Smooth muscle cell of the brain vasculature (primary cell): ENCODE results near the gene WNT1.

ENCODE experiments used
- DNase-seq: peaks from one replicate; pipeline ENCODE4 v3.0.0-alpha.2; 2012; ENCODE audit warnings: low read depth, low spot score

The WNT1 gene

DNA sequence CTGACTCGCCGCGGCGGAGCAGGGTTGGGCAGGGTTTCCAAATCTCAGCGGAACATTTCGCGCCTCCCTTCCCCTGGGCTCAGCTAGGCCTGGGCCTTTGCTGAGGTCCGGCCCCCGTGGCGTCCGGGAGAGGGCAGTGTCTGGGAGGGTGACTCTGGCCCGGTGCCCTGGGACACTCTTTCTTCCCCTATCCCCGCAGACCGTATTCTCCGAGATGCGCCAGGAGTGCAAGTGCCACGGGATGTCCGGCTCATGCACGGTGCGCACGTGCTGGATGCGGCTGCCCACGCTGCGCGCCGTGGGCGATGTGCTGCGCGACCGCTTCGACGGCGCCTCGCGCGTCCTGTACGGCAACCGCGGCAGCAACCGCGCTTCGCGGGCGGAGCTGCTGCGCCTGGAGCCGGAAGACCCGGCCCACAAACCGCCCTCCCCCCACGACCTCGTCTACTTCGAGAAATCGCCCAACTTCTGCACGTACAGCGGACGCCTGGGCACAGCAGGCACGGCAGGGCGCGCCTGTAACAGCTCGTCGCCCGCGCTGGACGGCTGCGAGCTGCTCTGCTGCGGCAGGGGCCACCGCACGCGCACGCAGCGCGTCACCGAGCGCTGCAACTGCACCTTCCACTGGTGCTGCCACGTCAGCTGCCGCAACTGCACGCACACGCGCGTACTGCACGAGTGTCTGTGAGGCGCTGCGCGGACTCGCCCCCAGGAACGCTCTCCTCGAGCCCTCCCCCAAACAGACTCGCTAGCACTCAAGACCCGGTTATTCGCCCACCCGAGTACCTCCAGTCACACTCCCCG, 3.0 kb downstream of the WNT1 start:
- no peak for DNase-seq

DNA sequence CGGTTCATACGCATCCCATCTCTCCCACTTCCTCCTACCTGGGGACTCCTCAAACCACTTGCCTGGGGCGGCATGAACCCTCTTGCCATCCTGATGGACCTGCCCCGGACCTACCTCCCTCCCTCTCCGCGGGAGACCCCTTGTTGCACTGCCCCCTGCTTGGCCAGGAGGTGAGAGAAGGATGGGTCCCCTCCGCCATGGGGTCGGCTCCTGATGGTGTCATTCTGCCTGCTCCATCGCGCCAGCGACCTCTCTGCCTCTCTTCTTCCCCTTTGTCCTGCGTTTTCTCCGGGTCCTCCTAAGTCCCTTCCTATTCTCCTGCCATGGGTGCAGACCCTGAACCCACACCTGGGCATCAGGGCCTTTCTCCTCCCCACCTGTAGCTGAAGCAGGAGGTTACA, 3.6 kb downstream of the WNT1 start:
- no peak for DNase-seq

DNA sequence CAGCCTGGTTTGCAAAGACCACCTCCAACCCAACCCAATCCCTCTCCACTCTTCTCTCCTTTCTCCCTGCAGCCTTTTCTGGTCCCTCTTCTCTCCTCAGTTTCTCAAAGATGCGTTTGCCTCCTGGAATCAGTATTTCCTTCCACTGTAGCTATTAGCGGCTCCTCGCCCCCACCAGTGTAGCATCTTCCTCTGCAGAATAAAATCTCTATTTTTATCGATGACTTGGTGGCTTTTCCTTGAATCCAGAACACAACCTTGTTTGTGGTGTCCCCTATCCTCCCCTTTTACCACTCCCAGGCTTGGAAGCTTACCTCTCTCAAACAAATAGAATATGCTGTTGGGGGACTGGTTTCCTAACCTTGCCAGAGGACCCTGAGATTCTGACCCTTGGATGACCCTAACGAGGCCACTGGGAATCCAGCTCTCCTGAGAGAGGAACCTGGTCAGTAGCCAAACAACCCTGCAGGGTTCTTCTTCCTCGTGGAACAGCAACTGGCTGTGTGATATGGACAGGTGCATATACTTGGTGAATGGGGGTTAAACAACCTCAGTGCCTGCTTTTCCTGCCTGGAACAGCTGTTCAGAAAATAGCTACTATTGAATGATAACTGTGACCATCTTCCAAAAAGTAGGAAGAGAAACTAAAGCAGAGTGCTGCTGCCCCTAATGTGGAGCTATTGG, 4.4 kb downstream of the WNT1 start:
- DNase-seq = no peak

DNA sequence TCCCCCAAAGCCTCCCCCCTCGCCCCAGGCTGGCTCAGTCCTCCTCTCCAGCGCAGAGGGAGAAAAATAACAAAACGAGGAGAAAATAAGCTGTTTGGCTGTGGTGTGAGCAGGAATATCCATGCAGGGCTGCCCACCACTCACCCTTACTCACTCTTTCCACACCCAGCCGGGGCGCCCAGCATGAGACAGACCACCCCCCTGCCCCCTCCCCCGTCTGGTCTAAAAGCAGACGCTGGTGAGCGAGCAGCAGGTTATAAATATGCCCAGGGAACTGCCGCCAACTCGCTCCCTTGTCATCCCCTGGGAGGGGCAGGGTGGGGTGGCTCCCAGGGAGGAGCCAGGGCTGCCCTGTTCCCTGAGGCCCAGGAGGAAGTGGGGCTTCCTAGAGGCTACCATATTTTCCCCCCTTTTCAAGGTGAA, 7.4 kb downstream of the WNT1 start:
- no peak for DNase-seq

DNA sequence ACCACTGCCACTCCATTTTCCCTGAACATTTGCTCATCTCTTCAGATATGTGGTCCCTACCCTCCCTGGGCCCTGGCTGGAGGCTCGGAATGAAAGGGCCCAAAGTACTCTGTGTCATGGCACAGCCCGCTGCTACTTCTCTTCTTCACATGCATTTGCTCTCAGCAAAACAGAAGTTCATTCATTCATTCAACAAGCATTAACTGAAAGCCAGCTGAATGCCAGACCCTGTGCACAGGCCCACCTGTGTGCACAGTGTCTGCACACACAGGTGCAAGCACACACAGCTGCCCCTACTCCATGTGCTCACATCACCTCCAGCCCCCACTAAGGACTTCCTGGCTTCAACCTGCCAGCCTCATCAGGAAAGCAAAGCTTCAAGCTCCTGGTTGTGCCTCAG, 7.8 kb downstream of the WNT1 start:
- DNase-seq = no peak

DNA sequence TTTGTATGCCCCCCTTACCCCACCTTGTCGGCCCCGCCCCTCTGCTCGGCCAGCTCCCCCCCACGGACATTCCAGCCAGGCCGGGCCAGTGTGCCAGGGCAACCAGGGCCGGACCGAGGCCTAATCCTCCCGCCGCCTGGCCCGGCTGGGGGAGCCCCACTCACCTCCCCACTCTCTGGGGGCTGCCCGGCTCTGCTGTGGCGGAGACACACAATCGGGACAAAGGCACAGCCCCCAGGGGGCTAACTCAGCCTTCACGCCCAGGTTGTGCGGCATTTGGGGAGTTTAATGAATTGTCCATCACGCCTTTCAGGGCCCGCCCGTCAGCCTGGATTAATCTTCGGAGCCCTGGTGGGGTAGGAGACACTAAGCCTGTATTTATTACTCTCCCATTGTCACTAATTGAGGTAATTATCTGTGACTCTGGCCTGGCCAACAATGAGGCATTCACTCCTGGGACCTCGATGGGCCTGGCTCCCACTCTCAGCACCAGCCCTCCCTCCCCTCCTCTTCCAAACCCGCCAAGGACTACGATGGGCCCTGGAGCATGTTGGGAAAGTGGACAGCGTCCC, 8.7 kb downstream of the WNT1 start:
- no peak for DNase-seq

DNA sequence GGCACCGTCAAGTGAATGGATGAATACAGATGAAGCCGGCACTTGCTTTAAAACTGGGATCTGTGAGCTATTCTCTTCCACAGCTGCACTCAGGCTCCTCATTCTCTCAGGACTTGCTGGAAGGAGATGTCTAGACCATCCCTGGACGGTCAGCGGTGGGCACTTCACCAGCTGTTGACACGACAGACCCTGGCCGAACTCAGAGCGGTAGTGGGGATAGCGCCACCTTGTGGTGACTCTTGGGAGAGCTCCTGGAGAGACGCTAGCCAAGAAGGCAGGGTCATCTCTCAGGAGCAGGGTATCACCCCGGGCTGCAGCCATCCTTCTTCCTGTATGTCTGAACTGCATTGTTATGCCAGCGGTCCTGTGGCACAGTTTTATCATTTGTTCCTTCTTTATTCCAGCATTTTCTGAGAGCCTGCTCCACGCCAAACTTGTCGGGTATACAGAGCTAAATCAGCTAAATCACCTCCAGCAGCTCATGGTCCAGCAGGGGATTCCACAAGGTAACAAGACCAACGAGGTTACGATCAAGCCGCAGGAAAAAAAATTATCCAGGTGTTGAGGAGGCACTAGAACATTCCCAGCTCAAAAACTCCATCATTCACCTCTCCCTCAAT, 10.0 kb downstream of the WNT1 start:
- DNase-seq = no peak

DNA sequence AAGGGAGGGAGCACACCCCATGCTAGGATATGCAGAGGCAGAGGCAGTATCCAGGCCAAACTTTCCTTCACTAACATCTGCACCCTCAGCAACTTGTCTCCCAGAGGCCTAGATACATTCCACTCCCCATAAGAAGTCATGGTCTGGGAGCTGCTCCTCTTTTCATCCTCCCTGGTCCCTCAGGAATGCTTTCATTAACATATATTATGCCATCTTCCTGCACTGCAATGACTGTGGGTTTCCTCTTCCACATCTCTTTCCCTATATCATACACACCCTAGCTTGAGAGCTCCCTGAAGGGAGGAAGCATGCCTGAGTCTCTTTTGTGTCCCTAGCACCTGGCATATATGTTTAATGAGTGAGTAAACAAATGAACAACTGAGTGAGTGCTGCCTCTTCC, 12.4 kb downstream of the WNT1 start:
- no peak for DNase-seq

DNA sequence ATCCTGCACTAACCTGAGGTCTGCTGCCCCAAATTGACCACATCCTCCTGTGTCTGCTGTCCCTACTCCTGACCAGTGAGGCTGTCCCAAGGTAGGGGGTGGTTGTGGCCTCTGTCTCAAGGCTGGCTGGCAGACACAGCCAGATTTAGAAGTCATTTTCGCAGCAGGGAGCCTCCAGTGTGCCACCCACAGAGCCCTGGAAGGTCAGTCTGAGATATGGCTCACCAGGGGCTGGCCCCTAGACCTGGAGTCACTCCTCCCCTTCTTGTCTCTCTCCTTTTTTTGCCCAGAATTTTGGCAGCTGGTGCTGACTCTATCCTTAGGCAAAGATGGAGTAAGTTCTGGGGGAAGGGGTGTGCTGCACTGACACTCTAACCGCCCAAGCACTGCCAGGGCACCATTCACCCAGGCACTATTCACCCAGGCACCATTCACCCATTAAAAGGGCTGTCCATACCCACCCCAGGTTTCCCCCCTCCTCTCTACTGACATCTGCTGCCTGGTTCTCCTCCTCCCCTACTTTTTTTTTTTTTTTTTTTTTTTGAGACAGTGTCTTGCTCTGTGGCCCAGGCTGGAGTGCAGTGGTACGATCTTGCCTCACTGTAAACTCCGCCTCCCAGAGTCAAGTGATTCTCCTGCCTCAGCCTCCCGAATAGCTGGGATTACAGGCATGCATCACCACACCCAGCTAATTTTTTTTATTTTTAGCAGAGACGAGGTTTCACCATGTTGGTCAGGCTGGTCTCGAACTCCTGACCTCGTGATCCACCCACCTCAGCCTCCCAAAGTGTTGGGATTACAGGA, 13.3 kb downstream of the WNT1 start:
- no peak for DNase-seq

DNA sequence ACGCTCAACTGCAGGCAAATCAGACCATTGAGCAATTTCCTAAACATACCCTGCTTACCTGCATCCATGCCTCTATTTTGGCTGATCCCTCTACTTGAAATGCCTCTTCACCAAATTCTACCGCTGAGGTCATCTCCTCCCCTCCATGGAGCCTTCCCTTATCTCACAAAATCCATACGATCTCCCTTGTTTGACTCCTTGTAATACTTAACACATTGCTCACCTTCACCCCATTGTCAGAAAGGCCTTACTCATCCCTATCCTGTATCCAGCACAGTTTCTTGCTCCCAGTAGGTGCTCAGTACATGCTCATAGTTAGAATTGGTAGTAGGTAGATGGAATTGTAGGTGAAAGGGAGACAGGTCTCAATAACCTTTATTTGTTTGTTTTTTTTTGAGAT, 15.7 kb downstream of the WNT1 start:
- no peak for DNase-seq

DNA sequence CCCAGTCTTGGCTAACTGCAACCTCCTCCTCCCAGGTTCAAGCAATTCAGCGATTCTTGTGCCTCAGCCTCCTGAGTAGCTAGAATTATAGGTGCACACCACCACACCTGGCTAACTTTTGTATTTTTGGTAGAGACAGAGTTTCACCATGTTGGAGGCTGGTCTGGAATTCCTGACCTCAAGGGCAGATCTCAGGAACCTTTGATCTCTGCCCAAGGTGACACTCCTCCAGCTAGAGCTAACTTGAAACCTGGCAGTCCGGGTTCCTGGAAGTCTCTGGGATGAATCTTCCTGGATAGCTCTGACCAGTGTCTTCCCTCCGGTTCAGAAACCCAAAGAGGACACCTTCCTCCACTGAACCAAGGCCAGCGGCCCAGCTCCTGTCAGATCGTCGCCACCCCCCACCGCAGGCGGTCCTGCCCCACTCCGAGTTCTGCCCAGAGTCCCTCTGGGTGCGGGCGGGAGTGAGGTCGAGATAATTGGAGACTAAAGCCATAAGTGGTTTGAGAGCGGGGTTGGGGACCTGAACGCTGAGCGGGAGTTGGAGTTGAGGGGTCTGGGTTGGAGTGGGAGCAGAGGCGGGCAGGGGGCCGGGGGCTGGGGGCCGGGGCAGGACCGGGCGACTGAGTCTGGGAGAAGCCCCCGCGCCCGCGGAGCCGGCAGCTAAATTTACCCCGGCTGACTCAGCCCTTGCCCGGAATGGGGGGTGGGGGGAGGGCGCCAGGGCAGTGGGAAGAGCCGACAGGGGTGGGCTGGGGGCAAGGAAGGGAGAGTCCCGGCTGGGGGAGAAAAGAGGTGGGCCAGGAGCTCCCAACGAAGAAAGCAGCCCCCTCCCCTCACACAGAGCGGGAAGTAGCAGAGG, 16.3 kb downstream of the WNT1 start:
- DNase-seq = no peak

DNA sequence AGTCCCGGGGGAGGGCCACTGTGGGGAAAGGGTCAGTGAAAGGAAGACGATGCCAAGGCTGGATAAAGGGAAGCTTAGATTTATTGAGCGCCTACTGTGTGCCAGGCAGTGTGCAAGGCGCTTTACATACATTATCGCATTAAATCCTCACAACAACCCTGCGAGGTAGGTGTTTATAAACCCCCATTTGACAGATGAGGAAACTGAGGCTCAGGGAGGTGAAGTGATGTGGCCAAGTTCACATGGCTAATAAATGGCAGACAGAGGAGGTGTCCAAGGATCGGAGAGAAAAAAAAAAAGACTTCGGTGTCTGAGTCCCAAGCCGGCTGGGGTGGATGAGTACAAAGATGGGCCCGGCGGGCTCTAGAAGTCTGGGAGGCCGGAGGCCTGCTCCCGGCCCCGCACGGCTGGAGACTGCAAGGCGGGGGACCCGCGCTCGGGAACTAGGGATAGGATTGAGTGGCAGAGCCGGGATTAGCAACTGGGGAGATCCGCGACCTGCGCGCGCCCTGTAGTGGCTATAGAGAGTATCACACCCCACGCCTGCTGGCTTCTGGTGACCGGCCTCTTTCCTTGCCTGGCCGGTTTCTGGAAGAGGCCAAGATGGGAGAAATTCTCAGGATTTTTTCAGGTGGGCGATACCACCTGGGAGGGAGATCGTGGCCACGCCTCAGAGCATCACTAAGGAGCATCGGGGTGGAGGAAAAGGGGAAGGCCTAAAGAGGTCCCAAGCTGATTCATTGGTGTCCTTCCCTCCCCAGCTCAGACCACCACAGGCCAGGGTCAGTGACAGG, 17.2 kb downstream of the WNT1 start:
- DNase-seq = no peak

DNA sequence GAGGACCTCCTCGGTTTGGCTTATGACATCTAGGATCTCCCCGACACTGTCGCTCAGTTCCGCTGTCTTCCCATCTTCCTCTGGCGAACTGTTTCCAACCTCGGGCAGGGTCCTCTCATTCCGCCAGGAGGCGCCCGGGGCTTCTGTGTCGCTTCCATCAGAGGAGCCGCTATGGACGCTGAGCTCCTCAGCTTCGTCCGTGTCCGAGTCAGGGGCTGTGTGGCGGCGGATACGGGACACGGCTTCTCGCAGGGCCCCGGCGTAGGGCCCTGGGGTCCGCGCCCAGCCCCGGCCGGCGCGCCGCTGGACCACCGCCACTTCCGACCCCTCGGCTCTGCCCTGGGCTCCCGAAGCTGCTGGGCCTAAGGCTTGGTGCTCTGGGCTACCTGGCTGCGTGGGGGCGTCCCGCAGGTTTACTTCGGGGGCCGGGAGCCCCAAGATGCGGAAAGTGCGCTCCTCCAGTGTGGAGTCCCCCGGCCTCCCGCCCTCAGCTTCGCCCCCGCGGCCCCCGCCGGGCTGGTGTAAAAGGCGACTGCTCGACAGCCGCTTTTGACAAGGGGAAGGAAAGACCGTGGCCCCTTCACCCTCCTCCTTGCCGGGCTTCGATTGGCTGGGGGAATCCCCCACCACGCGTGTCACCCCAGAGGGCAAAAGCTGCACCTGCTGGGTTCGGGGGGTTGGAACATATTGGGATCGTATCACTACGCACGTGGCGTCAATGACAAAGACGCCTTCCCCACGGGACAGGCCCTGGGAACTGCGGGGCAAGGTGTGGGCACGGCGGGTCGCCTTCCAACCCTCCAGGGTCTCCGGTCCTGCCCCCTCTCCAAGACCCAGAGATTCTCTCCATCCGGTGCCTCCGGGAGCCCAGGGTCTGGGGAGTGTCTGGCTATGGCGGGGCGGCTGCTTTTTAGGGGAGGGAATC, 18.9 kb downstream of the WNT1 start:
- DNase-seq = no peak

DNA sequence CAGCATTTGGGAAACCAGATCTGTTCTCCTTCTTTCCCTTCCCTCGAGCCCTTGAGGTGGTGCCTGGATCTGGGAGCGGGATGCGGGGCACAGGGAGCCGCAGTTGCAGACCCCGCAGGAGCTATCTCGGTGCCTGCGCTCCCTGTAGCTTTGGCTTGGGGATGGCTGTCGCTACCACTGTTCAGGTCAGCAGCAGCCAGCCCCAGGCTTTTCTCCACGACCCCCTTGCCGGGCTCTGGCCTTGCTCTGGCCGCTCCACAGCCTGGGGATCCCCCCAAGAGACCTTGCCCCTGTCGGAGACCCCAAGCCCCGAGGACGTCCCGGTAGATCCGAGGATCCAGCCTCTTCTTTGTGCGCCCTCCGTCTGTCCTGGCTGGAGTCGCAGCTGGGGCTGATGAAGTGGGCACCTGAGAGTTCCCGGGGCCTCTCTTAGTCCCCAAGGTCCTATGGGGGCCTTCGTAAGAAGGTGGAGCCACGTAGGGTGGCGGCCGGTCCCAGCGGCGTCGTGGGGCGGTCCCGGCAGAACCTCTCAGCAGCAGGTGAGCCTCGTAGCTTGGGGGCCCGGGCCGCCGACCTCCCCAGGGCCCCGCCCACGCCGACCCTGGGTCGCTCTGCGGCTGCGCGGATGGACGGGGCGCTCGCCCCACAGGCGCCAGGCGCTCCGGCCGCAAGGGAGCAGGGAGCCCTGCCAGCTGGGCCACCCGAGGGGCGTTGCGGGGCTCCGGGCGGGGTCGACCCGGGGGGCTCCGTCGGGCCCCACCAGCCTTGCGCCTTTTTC, 19.8 kb downstream of the WNT1 start:
- DNase-seq = no peak

DNA sequence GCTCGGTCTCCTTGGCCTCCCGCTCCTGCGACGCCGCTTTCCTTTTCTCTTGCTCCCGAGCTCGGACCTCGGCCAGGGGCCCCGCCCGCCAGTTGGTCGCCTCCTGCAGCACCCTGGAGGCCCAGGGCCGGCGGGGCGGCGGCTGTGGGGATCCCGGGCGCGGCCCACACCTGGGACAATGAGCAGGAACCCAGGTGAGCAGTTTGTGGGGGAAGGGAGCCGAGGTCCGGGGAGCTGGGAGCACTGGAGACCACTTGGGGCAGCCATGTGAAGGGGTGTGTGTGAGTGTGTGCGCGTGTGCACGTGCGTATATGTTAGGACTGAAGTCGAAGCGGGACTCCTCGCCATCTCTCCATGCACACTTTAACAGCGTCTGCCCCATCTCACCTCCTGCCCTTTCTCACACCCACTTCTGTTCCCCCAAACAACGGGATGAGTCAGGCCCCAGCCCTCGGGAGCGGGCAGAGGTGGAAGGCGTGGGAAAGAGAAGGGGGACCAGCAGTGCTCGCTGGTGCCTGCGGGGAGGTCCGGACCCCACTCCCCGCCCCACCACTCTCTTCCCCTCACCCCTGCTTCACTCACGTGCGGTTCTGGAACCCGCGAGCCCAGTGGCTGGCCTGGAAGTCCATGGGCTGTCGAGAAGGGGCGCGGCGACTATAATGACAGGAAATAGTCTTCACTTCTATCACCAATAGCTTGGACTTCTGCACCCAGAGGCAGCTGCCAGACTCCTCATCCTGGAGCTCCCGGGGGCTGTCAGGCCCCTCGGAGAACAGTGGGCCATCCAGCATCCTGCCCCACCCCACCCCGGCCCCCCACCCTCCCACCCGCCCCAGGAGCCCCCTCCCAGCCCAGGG, 20.6 kb downstream of the WNT1 start:
- DNase-seq = no peak

DNA sequence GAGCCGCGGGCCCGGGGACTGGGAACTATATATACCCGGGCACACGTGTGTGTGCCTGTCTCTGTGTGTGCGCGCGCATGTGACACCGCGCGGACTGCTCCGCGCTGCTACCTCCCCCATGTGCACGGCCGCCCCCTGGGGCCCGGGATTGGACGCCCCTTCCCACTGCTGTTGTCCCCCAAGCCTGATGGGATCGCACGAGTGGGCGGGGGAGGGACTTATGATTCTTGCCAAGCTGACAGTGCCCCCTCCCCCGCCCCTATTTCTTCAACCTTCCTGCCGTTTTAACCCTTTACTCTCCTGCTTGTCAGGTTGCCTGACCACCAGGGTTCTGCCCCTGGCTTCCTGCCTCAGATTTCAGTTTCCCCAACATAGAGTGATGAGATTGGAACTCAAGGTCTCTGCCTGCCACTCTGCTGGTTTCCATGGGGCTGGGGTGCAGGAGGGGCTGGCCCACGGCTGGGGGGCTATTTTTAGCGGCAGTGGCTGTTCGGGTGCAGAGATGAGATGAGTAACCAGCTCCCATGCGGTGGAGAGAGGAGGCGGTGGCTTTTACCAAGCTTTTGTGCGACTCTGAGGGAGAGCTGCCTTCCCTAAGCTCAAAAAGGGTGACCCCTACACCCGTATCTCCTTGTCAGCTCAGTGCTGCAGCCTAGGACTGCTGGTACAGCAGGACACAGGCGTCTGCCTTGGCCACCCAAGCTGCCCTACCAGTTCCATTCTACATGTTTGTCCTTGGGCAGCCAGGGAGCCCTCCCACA, 21.4 kb downstream of the WNT1 start, which contains the start of gene DDN:
Gene DDN, minus strand, starts transcription at position 5 of the 761 bp plus-strand sequence. CDS start 88 bp downstream, outside the sequence.
- DNase-seq = no peak
